ENCODE results near the gene BLVRB. TPM values are rescaled to one million over a fixed set of nuclear protein-coding genes. Genes with fewer than 3 reads are reported as not detected.

BLVRB gene
- total and polyA plus RNA-seq, 9 of the 15 experiments (the other 6 are each of a cell fraction or from before 2014, with no cell fraction given): 81.1 to 749 (median 331) TPM

DNA sequence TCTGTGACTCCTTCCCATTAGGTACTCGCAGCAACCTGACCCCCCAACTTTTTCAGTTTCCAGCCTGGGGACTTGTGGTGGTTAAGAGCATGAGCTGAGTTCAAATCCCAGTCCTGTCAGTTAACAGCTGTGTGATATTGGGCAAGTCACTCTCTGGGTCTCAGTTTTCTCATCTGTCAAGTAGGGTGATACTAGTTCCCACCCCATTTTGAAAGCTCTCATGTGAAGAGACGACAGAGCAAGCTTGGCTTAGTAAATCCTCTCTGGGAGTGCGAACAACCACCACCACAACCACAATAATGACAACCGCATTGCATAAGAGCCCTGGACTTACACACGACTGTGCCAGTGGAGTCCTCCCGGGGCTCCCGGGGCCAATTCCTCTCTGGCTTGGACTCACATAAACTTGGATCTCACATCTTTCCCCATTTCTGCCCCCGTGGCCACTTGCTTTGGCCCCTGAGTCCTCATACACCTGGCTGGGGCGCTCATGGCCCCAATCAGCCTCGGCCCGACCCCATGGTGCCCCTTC, 454 bp downstream of the BLVRB start:
- ATAC-seq (peak; percentile 12), DNase-seq (ENCODE audit: extremely low read depth in 1 of 4, low spot score in 3 of 4) (peak in 1 of 4 experiments; percentile 25), FAIRE-seq (no peak)
- Histone ChIP-seq H3K9me3 (replicated peaks; ENCODE audit: control insufficient read depth, insufficient read depth, low read depth, low read length) (no peaks in the 10 kb centered on the region; the same call in 1 of the 2 replicates), H3K4me2 (ENCODE audit: insufficient read depth, low read length) (peak overlapping the region; percentile 91), H3K27me3 (ENCODE audit: control insufficient read depth in 2 of 2, insufficient read depth in 2 of 2, low read length in 2 of 2) (no peaks in the 10 kb centered on the region), H3K79me2 (ENCODE audit: control insufficient read depth, insufficient read depth, low read length) (peaks cover 58% of the 10 kb centered on the region), H2AFZ (ENCODE audit: low read depth, low read length) (peak overlapping the region; percentile 41), H3K4me1 (replicated peaks in 1 of 2; ENCODE audit: control insufficient read depth in 2 of 2, insufficient read depth in 2 of 2, low read length in 2 of 2) (peaks cover 23 to 58% of the 10 kb centered on the region in 2 experiments; a peak in 4 of 5 replicates), H3K27ac (ENCODE audit: extremely low read depth, low read depth, low read length) (peak overlapping the region; percentile 96), H3K9me1 (ENCODE audit: control insufficient read depth, insufficient read depth, low read length) (peaks cover 4% of the 10 kb centered on the region), H4K20me1 (replicated peaks; ENCODE audit: control insufficient read depth, insufficient read depth, low read length) (peaks cover 7% of the 10 kb centered on the region), H3K9ac (ENCODE audit: insufficient read depth in 1 of 2, low read depth in 2 of 2, low read length in 2 of 2) (peak overlapping the region; percentile 96 to 99), H3K36me3 (ENCODE audit: control insufficient read depth, insufficient read depth, low read length) (peaks cover 17% of the 10 kb centered on the region), H3K4me3 (peak overlapping the region; percentile 91)
- intact Hi-C loops (cut with micrococcal nuclease): loop anchor here (2.0 kb wide), 1 partner anchor 64 kb away; no protein-coding TSS in a partner anchor
- 0% methylated on average over 11 of the region's 11 CpGs for WGBS (ENCODE audit: insufficient coverage, low coverage, missing lambda C conversion rate)
- ChIA-PET CTCF (ENCODE audit: low intra/inter-chr PET ratio) (interaction anchor here (0.6 to 1.9 kb wide), 6 partner anchors 134 to 1417 kb away, joined by 3 to 12 read pairs (median 4); no protein-coding TSS in a partner anchor), POLR2A (interaction anchor here (0.6 to 4.0 kb wide), 21 partner anchors 11 to 150 kb away, joined by 3 to 43 read pairs (median 4); partner anchors contain the start of genes LTBP4, SERTAD1 and SERTAD3)
- BruUV-seq (replicated peaks): TSS peak; percentile 83
- in situ Hi-C loops (cut with MboI): no loop called here
- TF ChIP-seq CEBPB (tag; IDR thresholded peaks at IDR 0.05): peak; percentile 96
- TF ChIP-seq TEAD1 (CRISPR knock-in tag; IDR thresholded peaks at IDR 0.05): no peak
- TF ChIP-seq PTBP1 (IDR thresholded peaks at IDR 0.05; ENCODE audit: low read depth, low read length): peak; percentile 88; the same call in 1 of the 2 replicates
- TF ChIP-seq, protein P1, sequence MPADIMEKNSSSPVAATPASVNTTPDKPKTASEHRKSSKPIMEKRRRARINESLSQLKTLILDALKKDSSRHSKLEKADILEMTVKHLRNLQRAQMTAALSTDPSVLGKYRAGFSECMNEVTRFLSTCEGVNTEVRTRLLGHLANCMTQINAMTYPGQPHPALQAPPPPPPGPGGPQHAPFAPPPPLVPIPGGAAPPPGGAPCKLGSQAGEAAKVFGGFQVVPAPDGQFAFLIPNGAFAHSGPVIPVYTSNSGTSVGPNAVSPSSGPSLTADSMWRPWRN (IDR thresholded peaks at IDR 0.05; ENCODE audit: low read depth): 0 out of 2 replicates have a peak, but pooled peaks have one; percentile 28
- TF ChIP-seq ZFPM2 (CRISPR knock-in tag; IDR thresholded peaks at IDR 0.05): 0 out of 2 replicates have a peak, but pooled peaks have one; percentile 47
- no peak for TF ChIP-seq SRSF1 (IDR thresholded peaks at IDR 0.05; ENCODE audit: low read depth, low read length)
- no peak for TF ChIP-seq MAFK (IDR thresholded peaks at IDR 0.05; ENCODE audit: low read length)
- TF ChIP-seq ZNF77 (CRISPR knock-in tag; IDR thresholded peaks at IDR 0.05): no peak
- TF ChIP-seq ZNF707 (CRISPR knock-in tag; conservative IDR thresholded peaks at IDR 0.05): no peak
- 0 out of 2 replicates have a peak, but pooled peaks have one; percentile 2 for TF ChIP-seq ZNF384 (IDR thresholded peaks at IDR 0.05; ENCODE audit: low read depth, low read length)
- TF ChIP-seq, protein P2, sequence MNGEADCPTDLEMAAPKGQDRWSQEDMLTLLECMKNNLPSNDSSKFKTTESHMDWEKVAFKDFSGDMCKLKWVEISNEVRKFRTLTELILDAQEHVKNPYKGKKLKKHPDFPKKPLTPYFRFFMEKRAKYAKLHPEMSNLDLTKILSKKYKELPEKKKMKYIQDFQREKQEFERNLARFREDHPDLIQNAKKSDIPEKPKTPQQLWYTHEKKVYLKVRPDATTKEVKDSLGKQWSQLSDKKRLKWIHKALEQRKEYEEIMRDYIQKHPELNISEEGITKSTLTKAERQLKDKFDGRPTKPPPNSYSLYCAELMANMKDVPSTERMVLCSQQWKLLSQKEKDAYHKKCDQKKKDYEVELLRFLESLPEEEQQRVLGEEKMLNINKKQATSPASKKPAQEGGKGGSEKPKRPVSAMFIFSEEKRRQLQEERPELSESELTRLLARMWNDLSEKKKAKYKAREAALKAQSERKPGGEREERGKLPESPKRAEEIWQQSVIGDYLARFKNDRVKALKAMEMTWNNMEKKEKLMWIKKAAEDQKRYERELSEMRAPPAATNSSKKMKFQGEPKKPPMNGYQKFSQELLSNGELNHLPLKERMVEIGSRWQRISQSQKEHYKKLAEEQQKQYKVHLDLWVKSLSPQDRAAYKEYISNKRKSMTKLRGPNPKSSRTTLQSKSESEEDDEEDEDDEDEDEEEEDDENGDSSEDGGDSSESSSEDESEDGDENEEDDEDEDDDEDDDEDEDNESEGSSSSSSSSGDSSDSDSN (IDR thresholded peaks at IDR 0.05; ENCODE audit: borderline replicate concordance in 1 of 2, low read depth in 2 of 2, low read length in 2 of 2): no peak
- TF ChIP-seq, protein P3, sequence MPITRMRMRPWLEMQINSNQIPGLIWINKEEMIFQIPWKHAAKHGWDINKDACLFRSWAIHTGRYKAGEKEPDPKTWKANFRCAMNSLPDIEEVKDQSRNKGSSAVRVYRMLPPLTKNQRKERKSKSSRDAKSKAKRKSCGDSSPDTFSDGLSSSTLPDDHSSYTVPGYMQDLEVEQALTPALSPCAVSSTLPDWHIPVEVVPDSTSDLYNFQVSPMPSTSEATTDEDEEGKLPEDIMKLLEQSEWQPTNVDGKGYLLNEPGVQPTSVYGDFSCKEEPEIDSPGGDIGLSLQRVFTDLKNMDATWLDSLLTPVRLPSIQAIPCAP (CRISPR knock-in tag; IDR thresholded peaks at IDR 0.05; ENCODE audit: borderline replicate concordance): no peak
- TF ChIP-seq SAP30 (IDR thresholded peaks at IDR 0.05; ENCODE audit: borderline replicate concordance, insufficient read depth, low read depth, low read length, poor library complexity, severe bottlenecking): peak; percentile 57
- peak in 1 of 2 experiments; percentile 81; a peak in 2 of 3 replicates for TF ChIP-seq CBX3 (IDR thresholded peaks at IDR 0.05; ENCODE audit: borderline replicate concordance in 1 of 2, low read length in 2 of 2)
- peak; percentile 1 for TF ChIP-seq NEUROD1 (IDR thresholded peaks at IDR 0.05; ENCODE audit: borderline replicate concordance, low read depth, low read length, partially characterized antibody)
- 0 out of 2 replicates have a peak, but pooled peaks have one; percentile 58 for TF ChIP-seq GTF2A2 (tag; IDR thresholded peaks at IDR 0.05)
- TF ChIP-seq ZNF263 (CRISPR knock-in tag; IDR thresholded peaks at IDR 0.05; ENCODE audit: borderline replicate concordance): no peak
- no peak for TF ChIP-seq ELF4 (CRISPR knock-in tag; IDR thresholded peaks at IDR 0.05)

Measured in K562 (cell line).